GM06990 (cell line): ENCODE measurements around the gene MKRN3.

ENCODE experiments used
- DNase-seq: peaks from one replicate; pipeline ENCODE4 v3.0.0-alpha.2; 2011; ENCODE audit not compliant: insufficient read length; ENCODE audit errors: extremely low read depth
- H3K27me3 ChIP-seq: replicated peaks from 2 replicates; pipeline ENCODE4 v1.6.0; 2011; ENCODE audit warnings: low read length; ENCODE audit not compliant: control insufficient read depth, insufficient read depth
- H3K36me3 ChIP-seq: 2 replicates; pipeline ENCODE4 v1.5.1; 2011; ENCODE audit warnings: low read length; ENCODE audit not compliant: control insufficient read depth, insufficient read depth
- H3K4me3 ChIP-seq: replicated peaks from 2 replicates; pipeline ENCODE4 v1.5.1; 2011; ENCODE audit warnings: low read depth, mild to moderate bottlenecking, control low read depth, low read length
- TF ChIP-seq, protein P1 (sequence below): IDR thresholded peaks from 2 replicates; pipeline ENCODE4 v1.5.1; 2011; ENCODE audit warnings: low read length, control low read depth, mild to moderate bottlenecking, inconsistent platforms; ENCODE audit not compliant: insufficient read depth, poor library complexity, severe bottlenecking

Gene MKRN3

DNA sequence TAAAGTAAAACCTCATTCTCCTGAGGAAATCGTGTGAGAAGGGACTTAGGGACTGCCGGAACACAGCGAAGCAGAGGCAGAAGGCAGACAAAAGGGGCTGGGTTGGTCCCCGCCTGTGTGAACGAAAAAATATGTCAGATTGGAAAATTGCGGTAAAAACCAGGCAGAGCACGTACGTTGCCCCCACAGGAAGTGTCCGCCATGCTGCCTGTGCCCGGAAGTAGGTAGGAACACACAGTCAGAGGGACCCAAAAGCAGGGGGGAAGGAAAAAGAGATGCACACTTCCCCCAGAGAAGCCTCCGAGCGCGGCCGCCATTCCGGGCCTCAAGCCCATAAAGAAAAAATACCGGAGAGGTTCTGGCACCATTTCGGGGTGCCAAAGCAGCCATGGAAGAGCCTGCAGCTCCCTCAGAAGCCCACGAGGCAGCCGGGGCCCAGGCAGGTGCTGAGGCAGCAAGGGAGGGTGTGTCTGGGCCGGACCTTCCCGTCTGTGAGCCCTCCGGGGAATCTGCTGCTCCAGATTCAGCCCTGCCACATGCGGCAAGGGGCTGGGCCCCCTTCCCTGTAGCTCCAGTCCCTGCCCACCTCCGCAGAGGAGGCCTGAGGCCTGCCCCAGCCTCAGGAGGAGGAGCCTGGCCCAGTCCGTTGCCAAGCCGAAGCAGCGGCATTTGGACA, at the start of gene MKRN3:
Gene MKRN3, plus strand, starts transcription at position 280 of the 676 bp plus-strand sequence. Its CDS starts 109 bp downstream, at position 389.
- DNase-seq = no peak
- TF ChIP-seq, protein P1, sequence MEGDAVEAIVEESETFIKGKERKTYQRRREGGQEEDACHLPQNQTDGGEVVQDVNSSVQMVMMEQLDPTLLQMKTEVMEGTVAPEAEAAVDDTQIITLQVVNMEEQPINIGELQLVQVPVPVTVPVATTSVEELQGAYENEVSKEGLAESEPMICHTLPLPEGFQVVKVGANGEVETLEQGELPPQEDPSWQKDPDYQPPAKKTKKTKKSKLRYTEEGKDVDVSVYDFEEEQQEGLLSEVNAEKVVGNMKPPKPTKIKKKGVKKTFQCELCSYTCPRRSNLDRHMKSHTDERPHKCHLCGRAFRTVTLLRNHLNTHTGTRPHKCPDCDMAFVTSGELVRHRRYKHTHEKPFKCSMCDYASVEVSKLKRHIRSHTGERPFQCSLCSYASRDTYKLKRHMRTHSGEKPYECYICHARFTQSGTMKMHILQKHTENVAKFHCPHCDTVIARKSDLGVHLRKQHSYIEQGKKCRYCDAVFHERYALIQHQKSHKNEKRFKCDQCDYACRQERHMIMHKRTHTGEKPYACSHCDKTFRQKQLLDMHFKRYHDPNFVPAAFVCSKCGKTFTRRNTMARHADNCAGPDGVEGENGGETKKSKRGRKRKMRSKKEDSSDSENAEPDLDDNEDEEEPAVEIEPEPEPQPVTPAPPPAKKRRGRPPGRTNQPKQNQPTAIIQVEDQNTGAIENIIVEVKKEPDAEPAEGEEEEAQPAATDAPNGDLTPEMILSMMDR = no peak
- Histone ChIP-seq H3K36me3 (no peaks in the 10 kb centered on the region), H3K4me3 (no peak within 1 kb of the TSS), H3K27me3 (no peaks in the 10 kb centered on the region)

DNA sequence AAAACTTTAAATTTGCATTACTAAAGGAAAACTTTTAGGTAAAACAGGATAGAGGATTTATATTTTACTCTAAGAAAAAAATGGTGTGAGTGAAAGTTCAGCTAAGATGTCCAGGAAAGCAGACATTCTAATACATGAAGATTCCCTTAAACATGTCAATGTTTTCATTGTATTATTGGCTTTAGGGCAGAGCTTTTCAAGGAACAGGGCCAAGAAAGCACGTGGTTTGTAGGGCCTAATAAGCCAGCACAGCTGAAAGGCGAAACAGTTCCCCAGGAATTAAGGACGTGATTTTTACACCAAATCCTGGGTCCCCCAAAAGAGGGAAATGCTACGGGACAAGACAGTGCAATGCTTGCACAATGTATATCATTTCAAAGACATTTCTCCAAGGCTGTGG, 48.6 kb upstream of the MKRN3 start:
- no peaks in the 10 kb centered on the region for H3K36me3 ChIP-seq
- TF ChIP-seq, protein P1 = no peak
- H3K27me3 ChIP-seq = no peaks in the 10 kb centered on the region
- DNase-seq = no peak
- no peak overlapping the region for H3K4me3 ChIP-seq

DNA sequence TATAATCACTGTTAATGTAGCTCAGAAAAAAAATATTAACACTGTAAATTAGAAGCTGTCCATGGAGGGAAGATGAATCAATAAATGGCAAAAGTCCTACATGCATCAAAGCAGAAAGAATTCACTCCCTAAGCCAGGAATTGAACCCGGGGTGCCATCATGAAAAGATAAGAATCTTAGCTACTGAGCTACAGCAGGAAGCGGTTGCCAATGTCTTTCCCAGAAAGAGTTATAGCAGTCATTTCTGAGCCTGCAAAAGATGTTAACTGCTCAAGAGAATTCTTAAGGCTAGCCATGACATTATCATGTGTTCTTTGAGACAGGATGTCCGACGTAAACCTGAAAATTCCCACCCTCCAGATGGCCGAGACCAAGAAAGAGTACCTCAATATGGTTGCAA, 47.4 kb upstream of the MKRN3 start:
- Histone ChIP-seq H3K4me3 (no peak overlapping the region), H3K27me3 (no peaks in the 10 kb centered on the region), H3K36me3 (no peaks in the 10 kb centered on the region)
- TF ChIP-seq, protein P1 = no peak
- no peak for DNase-seq

DNA sequence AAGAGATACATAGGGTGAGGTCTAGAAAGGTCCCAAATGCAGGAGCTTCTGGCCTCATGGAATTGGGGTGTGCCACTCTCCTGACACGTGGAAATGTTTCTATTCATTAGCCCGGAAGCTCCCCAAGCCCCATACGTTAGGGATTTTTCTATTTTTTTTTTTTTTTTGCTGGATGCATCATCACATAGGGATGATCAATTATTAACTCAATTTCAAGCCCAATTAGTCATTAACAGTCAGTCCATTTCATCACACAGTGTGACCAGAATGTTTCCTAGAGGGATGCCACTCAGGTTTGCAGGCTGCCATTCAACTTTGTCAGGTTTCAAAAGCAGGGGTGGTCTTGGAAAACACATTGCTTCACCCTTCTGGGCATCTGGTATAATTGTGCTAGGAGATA, 40.7 kb upstream of the MKRN3 start:
- Histone ChIP-seq H3K36me3 (no peaks in the 10 kb centered on the region), H3K27me3 (no peaks in the 10 kb centered on the region), H3K4me3 (no peak overlapping the region)
- DNase-seq = no peak
- TF ChIP-seq, protein P1 = no peak

DNA sequence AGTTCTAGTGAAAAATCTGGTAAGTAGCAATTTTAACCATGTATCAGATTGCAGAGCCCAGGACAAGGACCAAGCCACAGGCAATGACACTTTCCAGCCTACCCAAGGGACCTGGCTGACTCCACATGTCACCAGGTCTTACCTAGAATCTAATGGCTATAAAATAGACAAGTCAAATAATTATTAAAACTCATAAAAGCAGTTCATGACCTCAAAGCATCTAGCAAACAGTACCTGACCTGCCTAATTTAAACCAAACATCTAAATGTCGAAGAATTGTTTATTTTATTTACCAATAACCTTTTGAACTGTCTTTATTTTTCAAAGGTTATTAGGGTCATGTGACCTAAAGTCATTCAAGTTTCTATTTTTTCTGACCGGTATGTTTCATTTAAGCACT, 35.6 kb upstream of the MKRN3 start:
- Histone ChIP-seq H3K4me3 (no peak overlapping the region), H3K36me3 (no peaks in the 10 kb centered on the region), H3K27me3 (no peaks in the 10 kb centered on the region)
- DNase-seq = no peak
- TF ChIP-seq, protein P1 = no peak

DNA sequence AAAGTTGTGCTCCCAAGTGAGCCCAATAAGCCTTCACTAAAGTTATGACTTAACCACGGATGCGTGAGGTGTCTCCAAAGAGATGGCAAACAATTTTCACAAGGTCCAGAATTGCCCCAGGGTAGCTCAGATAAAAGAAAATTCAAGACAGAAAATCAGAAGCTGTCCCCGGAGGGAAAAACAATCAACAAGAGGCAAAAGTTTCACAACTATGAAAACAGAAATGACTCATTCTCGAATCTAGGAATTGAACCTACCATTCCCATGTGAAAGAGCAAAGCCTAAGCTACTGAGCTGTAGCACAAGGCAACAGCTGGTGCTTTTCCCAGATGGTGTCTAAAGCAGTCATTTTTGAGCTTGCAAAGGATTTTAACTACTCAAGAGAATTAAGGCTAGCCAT, 33.5 kb upstream of the MKRN3 start:
- Histone ChIP-seq H3K27me3 (no peaks in the 10 kb centered on the region), H3K36me3 (no peaks in the 10 kb centered on the region), H3K4me3 (no peak overlapping the region)
- no peak for DNase-seq
- TF ChIP-seq, protein P1 = no peak
